ENCODE results near the gene DHRS1.

DHRS1 gene

GRCh38 chr14:24299255-24300191 lies at the start of gene DHRS1, which contains the start of gene NOP9:
TSS of gene DHRS1 (minus strand) at chr14:24299780. CDS start at chr14:24299106, 674 bp downstream.
TSS of gene NOP9 (plus strand) at chr14:24299850. CDS start at chr14:24299955, 105 bp downstream.
- Histone ChIP-seq H3K9me3 (no peaks in the 10 kb centered on the region), H3K36me3 (peaks cover 44 to 54% (median 45%) of the 10 kb centered on the region in 3 donors)
- intact Hi-C loops (cut with DNase I; ENCODE audit: low total_unique reads) = loop anchor here (5.0 kb wide), 1 partner anchor 57 kb away; the partner anchor contains the start of gene TINF2

GRCh38 chr14:24348186-24348585 lies 48.6 kb upstream of the DHRS1 start:
- Histone ChIP-seq H3K9me3 (no peaks in the 10 kb centered on the region), H3K27ac (no peak overlapping the region), H3K36me3 (no peaks in the 10 kb centered on the region), H3K4me3 (no peak overlapping the region), H3K27me3 (peaks cover 0 to 30% of the 10 kb centered on the region in 2 donors), H3K4me1 (no peaks in the 10 kb centered on the region)
- intact Hi-C loops (cut with DNase I; ENCODE audit: low total_unique reads) = no loop called here
- TF ChIP-seq CTCF (IDR thresholded peaks at IDR 0.05) = no peak
- no peak for DNase-seq

More at GRCh38 chr14:24299255-24300191, at the start of gene DHRS1, which contains the start of gene NOP9:
- TF ChIP-seq CTCF (IDR thresholded peaks at IDR 0.05) = no peak
- H3K4me1 ChIP-seq = peaks cover 0 to 34% (median 25%) of the 10 kb centered on the region in 4 donors
- DNase-seq = peak; percentile 89 to 92
- no peaks in the 10 kb centered on the region for H3K27me3 ChIP-seq
- H3K27ac ChIP-seq = peak within 1 kb of the TSS; percentile 76 to 85
- peak within 1 kb of the TSS; percentile 91 to 96 for H3K4me3 ChIP-seq

GRCh38 chr14:24347134-24347533 lies 47.6 kb upstream of the DHRS1 start:
- no peak for DNase-seq
- H3K27me3 ChIP-seq = peaks cover 0 to 19% of the 10 kb centered on the region in 2 donors
- no peak overlapping the region for H3K27ac ChIP-seq
- intact Hi-C loops (cut with DNase I; ENCODE audit: low total_unique reads) = no loop called here
- no peak for TF ChIP-seq CTCF (IDR thresholded peaks at IDR 0.05)
- H3K36me3 ChIP-seq = no peaks in the 10 kb centered on the region
- no peaks in the 10 kb centered on the region for H3K9me3 ChIP-seq
- no peaks in the 10 kb centered on the region for H3K4me1 ChIP-seq
- no peak overlapping the region for H3K4me3 ChIP-seq

GRCh38 chr14:24343795-24344660 lies 44.4 kb upstream of the DHRS1 start:
- H3K4me1 ChIP-seq = peaks cover 0 to 6% (median 0%) of the 10 kb centered on the region in 4 donors
- no peak overlapping the region for H3K4me3 ChIP-seq
- DNase-seq = no peak
- H3K27ac ChIP-seq = no peak overlapping the region
- H3K9me3 ChIP-seq = no peaks in the 10 kb centered on the region
- intact Hi-C loops (cut with DNase I; ENCODE audit: low total_unique reads) = no loop called here
- no peaks in the 10 kb centered on the region for H3K36me3 ChIP-seq
- TF ChIP-seq CTCF (IDR thresholded peaks at IDR 0.05) = no peak
- H3K27me3 ChIP-seq = peaks cover 0 to 19% of the 10 kb centered on the region in 2 donors

- H3K27ac ChIP-seq = no peak overlapping the region
- peaks cover 0 to 30% of the 10 kb centered on the region in 2 donors for H3K27me3 ChIP-seq
- TF ChIP-seq CTCF (IDR thresholded peaks at IDR 0.05) = no peak
- no peak for DNase-seq
- no peaks in the 10 kb centered on the region for H3K9me3 ChIP-seq
- H3K4me1 ChIP-seq = peaks cover 0 to 8% (median 0%) of the 10 kb centered on the region in 4 donors
- intact Hi-C loops (cut with DNase I; ENCODE audit: low total_unique reads) = no loop called here
- H3K4me3 ChIP-seq = no peak overlapping the region
- no peaks in the 10 kb centered on the region for H3K36me3 ChIP-seq
These were observed 43.3 kb upstream of the DHRS1 start for GRCh38 chr14:24342889-24343288.

Measured in tibial artery (tissue), 4 donors.